GM21526 (cell line): ENCODE measurements around the gene CCP110.
"Not testable (repeated sequence)": the region's sequence is repeated elsewhere in the genome, so short reads cannot be mapped to it uniquely, and the experiment has no call there.

Experiments
- ATAC-seq: cut with Tn5 transposase; IDR thresholded peaks from one replicate; pipeline ENCODE4 v1.9.1; 2021; ENCODE audit warnings: moderate library complexity; ENCODE audit not compliant: unreplicated experiment, low FRiP score

The CCP110 gene

DNA sequence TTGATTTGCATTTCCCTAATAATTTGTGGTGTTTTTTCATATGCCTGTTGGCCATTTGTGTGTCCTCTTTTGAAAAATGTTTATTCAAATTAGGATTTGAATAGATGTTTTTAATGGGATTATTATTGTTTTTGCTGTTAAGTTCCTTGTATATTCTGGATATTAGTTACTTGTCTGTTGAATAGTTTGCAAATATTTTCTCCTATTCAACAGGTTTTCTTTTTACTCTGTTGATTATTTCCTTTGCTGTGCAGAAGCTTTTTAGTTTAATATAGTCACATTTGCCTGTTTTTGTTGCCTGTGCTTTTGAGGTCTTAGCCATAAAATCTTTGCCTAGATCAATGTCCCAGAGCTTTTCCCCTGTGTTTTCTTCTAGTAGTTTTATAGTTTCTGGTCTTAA lies 11.4 kb upstream of the CCP110 start:
- ATAC-seq = no peak

GRCh38 chr16:19513377-19514053 lies 10.2 kb upstream of the CCP110 start:
- no peak for ATAC-seq

DNA sequence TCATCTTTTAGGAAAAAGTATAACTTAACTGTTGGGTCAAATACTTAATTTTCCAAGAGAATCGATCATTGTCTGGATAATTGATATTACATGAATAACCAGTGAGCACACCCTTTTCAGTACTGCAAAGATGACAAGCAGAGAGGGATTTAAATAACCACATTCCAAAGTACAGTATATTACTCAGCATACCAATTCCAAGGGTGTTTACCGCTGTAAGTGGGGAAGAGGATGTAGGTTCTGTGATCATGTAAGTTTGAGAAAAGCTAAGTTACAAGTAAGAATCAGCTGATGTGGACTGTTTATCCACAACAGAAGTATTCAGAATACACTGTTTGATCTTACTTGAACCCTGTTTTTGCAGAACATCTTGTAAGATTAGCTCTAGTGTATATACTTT lies 8.0 kb upstream of the CCP110 start:
- no peak for ATAC-seq

DNA sequence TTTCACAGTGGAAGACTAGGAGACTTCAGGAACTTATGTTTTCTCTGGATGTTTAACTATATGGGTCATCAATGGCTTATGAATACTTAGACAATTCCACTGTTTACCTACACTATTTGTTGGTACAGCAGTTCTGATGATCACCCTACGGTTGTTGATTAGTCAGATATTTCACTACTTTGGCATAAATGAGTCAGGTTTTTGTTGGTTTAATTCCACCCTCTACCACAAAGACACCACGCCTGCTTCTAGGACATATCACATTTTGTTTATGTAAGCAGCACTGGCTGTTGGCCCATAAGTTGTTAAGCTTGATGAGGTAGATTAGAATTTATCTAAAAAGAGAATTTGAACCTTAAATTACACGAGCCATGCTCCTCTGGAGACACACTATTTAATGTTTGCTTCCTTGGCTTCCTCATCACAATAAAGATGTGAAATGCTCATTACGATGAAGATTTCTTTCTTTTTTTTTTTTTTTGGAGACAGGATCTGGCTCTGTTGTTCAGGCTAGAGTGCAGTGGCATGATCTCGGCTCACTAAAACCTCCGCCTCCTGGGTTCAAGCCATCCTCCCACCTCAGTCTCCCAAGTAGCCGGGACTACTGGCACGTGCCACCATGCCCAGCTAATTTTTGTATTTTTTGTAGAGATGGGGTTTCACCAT lies 6.2 kb upstream of the CCP110 start:
- no peak for ATAC-seq

DNA sequence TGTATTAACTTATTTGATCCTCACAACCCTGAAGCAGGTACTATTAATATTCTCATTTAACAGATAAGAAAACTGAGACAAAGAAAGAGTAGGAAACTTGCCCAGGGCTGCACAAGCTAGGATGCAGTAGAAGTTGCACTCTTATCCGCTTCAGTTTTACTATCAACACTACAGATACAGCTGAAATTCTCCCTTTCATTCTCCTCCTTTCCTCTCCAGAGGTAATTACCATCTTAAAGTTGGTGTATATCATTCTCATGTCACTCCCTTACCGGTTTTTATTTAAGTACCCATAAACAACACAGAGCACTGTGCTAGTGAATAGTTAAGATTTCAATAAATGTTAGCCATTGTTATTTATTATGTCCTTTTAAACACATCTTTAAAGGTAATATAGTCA lies 5.4 kb upstream of the CCP110 start:
- no peak for ATAC-seq

DNA sequence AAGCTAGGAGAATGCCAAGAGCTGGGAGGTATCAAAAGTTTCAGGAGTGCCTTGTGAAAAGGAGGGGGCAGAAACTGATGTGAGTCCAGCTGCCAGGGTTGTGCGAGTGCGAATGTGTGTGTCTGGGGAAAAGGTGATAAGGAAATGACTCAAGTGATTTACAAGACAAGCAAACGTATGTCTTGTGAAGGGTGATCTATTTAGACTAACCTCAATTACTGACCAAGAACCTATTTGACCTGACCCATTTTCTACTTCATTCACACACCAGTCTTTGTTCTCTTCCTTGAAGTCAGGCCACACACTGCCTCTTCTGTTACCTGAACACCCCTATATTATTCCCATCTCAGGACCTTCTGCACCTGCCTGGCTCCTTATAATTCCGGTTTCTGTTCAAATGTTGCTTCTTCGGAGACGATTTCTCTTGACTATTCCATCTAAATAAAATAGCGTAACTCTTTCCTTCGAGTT lies 2.8 kb upstream of the CCP110 start:
- no peak for ATAC-seq

GRCh38 chr16:19521471-19522396 lies 2.0 kb upstream of the CCP110 start, which contains the start of gene GDE1:
GDE1 (minus strand) TSS chr16:19522098; CDS start chr16:19521964, 134 bp downstream.
- ATAC-seq = peak; percentile 66

DNA sequence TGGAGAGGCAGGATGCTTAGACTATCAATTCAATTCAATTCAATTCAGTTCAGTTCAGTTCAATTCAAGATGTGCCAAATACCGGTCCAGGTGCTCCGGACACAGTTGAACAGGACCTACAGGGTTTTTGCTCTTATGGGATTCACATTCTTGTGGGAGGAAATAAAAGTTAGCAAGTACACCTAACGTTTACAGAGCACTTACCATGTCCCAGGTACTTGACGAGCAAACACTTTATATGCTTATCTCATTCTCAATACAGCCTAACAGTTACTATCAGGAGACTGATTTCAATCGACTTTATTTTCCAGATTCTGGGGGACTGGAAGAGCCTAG lies 1.4 kb upstream of the CCP110 start:
- ATAC-seq = no peak

DNA sequence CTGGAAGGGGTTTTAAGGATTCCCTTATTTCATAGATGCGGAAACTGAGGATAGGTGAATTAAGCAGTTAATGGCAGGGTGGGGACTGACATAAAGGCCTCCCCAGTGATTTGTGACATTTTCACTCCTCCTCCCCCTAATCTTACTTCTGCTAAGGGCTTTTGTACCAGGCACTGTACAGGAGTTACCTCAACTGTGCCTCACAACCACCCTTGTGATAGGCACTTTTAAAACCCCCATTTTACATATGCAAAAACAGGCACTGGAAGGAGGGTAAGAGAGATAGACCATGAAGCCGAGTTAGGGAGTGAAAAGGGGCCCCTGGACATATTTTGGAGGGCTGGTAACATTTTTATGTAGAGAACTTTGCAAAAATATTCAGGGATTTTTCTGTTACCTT lies 982 bp upstream of the CCP110 start:
- ATAC-seq = no peak

DNA sequence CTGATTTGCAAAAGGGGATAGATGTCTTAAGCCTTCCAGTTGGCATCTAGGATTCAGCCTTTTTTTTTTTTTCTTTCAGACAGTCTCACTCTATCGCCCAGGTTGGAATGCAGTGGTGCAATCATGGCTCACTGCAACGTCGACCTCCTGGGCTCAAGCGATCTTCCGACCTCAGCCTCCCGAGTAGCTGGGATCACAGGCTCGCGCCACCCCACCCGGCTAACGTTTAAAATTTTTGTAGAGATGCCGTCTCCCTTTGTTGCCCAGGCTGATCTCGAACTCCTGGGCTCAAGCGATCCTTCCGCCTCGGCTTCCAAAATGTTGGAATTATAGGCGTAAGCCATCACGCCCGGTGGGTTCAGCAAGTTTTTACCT lies 571 bp upstream of the CCP110 start:
- no peak for ATAC-seq

GRCh38 chr16:19524356-19524615 lies 544 bp downstream of the CCP110 start:
- no peak for ATAC-seq

DNA sequence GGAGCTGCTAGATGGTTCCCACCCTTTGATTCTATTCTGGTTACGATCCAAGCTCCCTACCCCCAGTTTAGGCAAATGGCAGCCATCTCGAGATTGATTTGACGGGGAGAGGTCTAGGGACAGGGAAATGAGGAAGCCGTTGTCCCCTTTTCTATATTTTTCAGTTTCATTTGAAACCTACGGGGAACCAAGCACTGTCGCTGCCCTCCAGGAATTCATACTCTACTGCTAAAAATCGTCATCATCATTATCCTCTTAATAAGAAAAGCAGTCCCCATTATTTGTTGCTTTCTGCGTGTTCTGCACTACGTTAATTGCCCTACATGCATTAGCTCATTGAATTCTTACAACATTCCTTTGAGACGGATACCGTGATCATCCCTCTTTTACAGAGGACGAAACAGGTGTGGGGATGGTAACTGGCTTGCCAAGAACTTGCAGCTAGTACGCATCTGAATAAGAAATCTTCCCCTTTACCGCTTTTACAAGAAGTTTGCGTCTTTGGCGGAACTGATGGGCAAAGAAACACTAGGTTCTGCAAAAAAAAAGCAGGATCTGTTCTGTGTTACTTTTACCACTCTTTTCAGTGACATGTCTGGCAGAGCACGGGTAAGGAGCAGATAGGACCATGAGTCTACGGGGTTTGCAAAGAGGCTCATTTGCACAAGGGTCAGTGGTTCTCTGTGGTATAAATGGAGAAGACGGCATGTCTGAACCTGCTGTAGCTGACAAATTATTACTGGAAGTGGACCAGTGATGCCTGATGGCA lies 1.1 kb downstream of the CCP110 start:
- ATAC-seq = no peak

GRCh38 chr16:19525385-19525723 lies 1.6 kb downstream of the CCP110 start:
- ATAC-seq = no peak

GRCh38 chr16:19527161-19527560 lies 3.4 kb downstream of the CCP110 start:
- ATAC-seq = no peak

DNA sequence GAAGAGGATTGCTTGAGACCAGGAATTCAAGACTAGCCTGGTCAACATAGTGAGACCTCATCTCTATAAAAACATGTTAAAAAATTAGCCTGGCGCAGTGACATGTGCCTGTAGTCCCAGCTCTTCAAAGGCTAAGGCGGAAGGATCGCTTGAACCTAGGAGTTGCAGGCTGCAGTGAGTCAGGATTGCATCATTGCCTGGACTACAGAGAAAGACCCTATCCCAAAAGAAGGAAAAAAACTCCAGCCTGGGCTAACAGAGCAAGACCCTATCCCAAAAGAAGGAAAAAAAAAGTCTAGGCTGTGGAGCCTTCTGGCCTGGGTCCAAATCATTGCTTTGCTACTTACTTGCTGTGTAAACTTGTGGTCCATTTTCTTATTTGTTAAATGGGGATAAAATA lies 4.9 kb downstream of the CCP110 start:
- no peak for ATAC-seq

- no peak for ATAC-seq
Observed at GRCh38 chr16:19532601-19533000, 8.9 kb downstream of the CCP110 start.

DNA sequence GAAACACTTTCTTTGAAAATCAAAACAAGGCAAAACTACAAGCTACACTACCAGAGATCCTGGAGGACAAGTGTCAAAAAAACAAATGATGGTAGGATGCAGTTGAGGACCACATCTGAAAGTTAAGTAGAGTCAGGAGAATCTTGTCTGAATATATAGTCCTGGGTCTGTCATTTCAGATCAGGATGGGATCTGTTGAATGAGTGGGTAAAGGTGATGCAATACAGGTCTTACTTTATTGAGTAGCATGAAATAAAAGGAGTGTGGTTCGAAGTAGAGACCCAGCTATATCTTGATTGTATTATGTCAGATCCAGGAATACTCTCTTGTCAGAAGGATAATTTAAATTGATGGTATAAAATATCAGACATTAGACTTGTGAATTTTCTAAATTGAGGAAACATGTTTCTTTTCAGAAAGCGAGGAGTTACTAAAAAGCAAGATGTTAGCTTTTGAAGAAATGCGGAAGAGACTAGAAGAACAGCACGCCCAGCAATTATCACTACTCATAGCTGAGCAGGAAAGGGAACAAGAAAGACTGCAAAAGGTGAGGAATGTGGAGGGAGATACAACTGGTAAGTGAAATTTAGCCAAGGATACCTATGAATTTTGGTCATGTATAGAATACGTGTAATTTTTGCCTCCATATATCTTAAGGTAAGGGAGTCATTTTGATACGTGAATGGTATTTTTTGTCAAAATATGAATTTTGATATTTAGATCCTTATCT lies 16.7 kb downstream of the CCP110 start:
- no peak for ATAC-seq

DNA sequence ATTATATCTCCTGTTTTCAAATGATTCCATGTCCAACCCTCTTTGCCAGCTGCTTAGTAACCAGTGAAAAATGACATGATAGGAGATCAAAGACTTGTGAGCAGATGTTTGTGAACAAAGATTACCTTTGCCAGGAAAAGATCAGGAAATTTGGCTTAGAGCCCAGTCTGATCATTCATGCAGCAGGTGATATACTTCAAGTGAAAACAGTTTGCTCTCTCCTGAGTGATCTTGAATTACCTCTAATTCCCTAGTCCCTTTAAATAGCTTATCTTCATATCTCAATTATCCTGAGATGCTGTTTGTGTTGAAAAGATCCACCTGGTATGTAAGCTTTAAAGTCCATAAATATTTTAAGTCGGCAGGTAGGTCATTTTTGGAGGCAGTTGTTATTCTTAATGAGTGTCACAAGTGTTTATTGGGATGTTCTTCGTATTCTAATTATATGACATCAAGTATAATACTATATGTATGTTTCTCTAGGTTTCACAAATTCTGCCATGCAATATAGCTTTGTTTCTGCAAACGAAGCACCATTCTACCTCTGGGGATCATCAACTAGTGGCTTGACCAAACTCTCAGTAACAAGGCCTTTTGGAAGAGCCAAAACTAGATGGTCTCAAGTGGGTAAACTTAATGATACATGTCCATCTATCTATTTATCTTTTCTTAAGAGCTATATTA lies 18.5 kb downstream of the CCP110 start:
- no peak for ATAC-seq

DNA sequence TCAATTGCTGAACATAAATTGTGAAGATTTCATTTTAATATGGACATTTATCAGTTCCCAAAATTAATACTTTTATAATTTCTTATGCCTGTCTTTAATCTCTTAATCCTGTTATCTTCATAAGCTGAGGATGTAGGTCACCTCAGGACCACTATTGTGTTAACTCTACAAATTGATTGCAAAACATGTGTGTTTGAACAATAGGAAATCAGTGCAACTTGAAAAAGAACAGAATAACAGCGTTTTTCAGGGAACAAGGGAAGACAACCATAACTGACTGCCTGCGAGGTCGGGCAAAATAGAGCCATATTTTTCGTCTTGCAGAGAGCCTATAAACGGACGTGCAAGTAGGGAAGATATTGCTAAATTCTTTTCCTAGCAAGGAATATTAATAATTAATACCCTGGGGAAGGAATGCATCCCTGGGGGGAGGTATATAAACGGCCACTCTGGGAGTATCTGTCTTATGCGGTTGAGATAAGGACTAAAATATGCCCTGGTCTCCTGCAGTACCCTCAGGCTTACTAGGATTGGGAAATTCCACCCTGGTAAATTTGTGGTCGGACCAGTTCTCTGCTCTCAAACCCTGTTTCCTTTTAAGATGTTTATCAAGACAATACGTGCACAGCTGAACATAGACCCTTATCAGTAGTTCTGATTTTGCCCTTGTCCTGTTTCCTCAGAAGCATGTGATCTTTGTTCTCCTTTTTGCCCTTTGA lies 19.7 kb downstream of the CCP110 start:
- not testable (repeated sequence) for ATAC-seq
